SU-DHL-6 (cell line): ENCODE data around the gene MDP1.

Source experiments
- H2AFZ ChIP-seq: fragments of 200-600 bp; sonication (generic); 2 replicates; pipeline ENCODE4 v1.6.1; 2014; ENCODE audit warnings: low read depth, mild to moderate bottlenecking, moderate library complexity, mixed read lengths, antibody characterized with exemption, low read length; ENCODE audit not compliant: severe bottlenecking
- H3F3A ChIP-seq: fragments of 200-600 bp; shearing (Covaris generic); 2 replicates; pipeline ENCODE4 v1.6.0; 2016; ENCODE audit warnings: antibody characterized with exemption, mild to moderate bottlenecking; ENCODE audit not compliant: insufficient read depth
- H3K27ac ChIP-seq: fragments of 200-600 bp; sonication (generic); 2 replicates; pipeline ENCODE4 v1.5.1; 2016; ENCODE audit warnings: low read depth, mild to moderate bottlenecking, low read length, moderate library complexity, mixed read lengths
- H3K27me3 ChIP-seq: fragments of 200-600 bp; sonication (generic), shearing (Covaris generic); 2 replicates; pipeline ENCODE4 v1.6.0; 2014; ENCODE audit warnings: mild to moderate bottlenecking, low read length
- H3K36me3 ChIP-seq: fragments of 200-600 bp; sonication (generic); 2 replicates; pipeline ENCODE4 v1.6.1; 2014; ENCODE audit warnings: mild to moderate bottlenecking, low read length, mixed read lengths
- H3K4me2 ChIP-seq: fragments of 300-600, 200-600 bp; shearing (Covaris generic), sonication (generic); 2 replicates; pipeline ENCODE4 v1.6.0; 2014; ENCODE audit warnings: low read length, low read depth, mild to moderate bottlenecking; ENCODE audit not compliant: poor library complexity, severe bottlenecking
- H3K4me3 ChIP-seq: fragments of 200-600 bp; sonication (generic); 2 replicates; pipeline ENCODE4 v1.5.1; 2014; ENCODE audit warnings: antibody characterized with exemption, low read length, mild to moderate bottlenecking, mixed read lengths; ENCODE audit not compliant: insufficient read depth, poor library complexity, severe bottlenecking
- H3K79me2 ChIP-seq: fragments of 200-600 bp; sonication (generic); 2 replicates; pipeline ENCODE4 v1.6.1; 2014; ENCODE audit warnings: mild to moderate bottlenecking, low read length, moderate library complexity; ENCODE audit not compliant: insufficient read depth
- H3K9ac ChIP-seq: fragments of 200-600 bp; sonication (generic); 2 replicates; pipeline ENCODE4 v1.7.0; 2014; ENCODE audit warnings: mild to moderate bottlenecking, low read length
- H3K9me2 ChIP-seq: fragments of 200-600 bp; sonication (generic); replicated peaks from 2 replicates; pipeline ENCODE4 v1.6.1; 2014; ENCODE audit warnings: low read length; ENCODE audit not compliant: insufficient read depth
- H3K9me3 ChIP-seq: fragments of 200-600 bp; sonication (generic); 2 replicates; pipeline ENCODE4 v1.6.1; 2014; ENCODE audit warnings: low read length, mixed read lengths; ENCODE audit not compliant: insufficient read depth
- H4K20me1 ChIP-seq: fragments of 200-600 bp; sonication (generic); 2 replicates; pipeline ENCODE4 v1.6.1; 2014; ENCODE audit warnings: low read depth, mild to moderate bottlenecking, antibody characterized with exemption, low read length, moderate library complexity, mixed read lengths
- EZH2phosphoT487 ChIP-seq: fragments of 200-600 bp; sonication (generic), shearing (Covaris generic); conservative IDR thresholded peaks from 2 replicates; pipeline ENCODE4 v1.6.1; 2018; ENCODE audit warnings: mild to moderate bottlenecking, antibody characterized with exemption, low read length, moderate library complexity, mixed read lengths
- TF ChIP-seq, protein P1 (sequence below): fragments of 200-600 bp; sonication (generic); IDR thresholded peaks from one replicate; pipeline ENCODE4 v1.5.1; 2017; ENCODE audit warnings: antibody characterized with exemption, mild to moderate bottlenecking, low read length, moderate library complexity; ENCODE audit not compliant: insufficient read depth, poor library complexity, severe bottlenecking

MDP1 gene

GRCh38 chr14:24181371-24182077 lies 34.3 kb downstream of the MDP1 start:
- TF ChIP-seq EZH2phosphoT487 = no peak
- TF ChIP-seq, protein P1, sequence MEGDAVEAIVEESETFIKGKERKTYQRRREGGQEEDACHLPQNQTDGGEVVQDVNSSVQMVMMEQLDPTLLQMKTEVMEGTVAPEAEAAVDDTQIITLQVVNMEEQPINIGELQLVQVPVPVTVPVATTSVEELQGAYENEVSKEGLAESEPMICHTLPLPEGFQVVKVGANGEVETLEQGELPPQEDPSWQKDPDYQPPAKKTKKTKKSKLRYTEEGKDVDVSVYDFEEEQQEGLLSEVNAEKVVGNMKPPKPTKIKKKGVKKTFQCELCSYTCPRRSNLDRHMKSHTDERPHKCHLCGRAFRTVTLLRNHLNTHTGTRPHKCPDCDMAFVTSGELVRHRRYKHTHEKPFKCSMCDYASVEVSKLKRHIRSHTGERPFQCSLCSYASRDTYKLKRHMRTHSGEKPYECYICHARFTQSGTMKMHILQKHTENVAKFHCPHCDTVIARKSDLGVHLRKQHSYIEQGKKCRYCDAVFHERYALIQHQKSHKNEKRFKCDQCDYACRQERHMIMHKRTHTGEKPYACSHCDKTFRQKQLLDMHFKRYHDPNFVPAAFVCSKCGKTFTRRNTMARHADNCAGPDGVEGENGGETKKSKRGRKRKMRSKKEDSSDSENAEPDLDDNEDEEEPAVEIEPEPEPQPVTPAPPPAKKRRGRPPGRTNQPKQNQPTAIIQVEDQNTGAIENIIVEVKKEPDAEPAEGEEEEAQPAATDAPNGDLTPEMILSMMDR = no peak
- Histone ChIP-seq H2AFZ (no peak overlapping the region), H3K9me2 (no peaks in the 10 kb centered on the region), H3K27ac (no peak overlapping the region), H3F3A (no peaks in the 10 kb centered on the region), H3K4me3 (no peak overlapping the region), H4K20me1 (no peaks in the 10 kb centered on the region), H3K27me3 (no peaks in the 10 kb centered on the region), H3K36me3 (no peaks in the 10 kb centered on the region), H3K9ac (no peak overlapping the region), H3K4me2 (no peak overlapping the region), H3K9me3 (no peaks in the 10 kb centered on the region), H3K79me2 (no peaks in the 10 kb centered on the region)

DNA sequence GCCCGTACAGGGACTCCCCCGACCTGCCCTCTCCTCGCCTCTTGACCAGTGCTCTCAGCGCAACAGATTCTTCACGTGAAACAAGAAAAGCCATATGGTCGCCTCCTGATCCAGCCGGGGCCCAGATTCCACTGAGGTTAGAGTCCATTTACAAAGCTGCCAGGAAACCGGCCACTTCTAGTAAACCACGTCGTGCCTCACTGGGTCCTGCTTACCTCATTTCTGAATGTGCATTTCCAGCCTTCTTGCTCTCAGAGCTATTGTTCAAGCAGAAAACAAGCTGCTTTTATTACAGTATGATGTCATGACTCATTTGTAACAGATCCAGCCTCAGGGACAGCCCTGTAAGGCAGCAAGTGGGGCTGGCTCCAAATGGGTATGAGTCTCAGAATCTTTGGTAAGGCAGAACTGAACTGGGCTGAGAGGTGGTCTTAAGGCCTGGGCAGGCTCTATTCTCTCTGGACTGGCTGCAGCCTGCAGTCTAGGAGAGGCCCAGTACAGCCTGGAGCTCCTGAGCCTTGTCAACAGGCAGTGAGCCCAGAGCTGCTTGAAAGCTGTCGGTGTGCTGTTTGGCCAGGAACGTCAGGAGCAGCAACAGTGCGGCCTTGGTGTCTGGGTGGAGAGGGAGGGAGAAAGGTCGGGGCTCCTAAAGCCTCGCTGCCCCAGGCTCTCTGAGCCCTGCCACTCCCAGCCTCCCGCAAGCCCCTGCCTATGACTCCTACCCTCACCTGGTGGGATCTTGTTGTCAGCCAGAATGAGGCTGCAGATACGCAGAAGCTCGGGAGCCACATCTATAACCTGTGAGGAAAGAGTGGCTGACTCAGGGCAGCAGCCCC lies 35.7 kb downstream of the MDP1 start:
- Histone ChIP-seq H3K27ac (no peak overlapping the region), H3K9me3 (no peaks in the 10 kb centered on the region), H4K20me1 (no peaks in the 10 kb centered on the region), H3K79me2 (no peaks in the 10 kb centered on the region), H3K4me2 (no peak overlapping the region), H3K4me3 (no peak overlapping the region), H2AFZ (no peak overlapping the region), H3K9me2 (no peaks in the 10 kb centered on the region), H3K9ac (no peak overlapping the region), H3F3A (no peaks in the 10 kb centered on the region), H3K36me3 (no peaks in the 10 kb centered on the region), H3K27me3 (no peaks in the 10 kb centered on the region)
- TF ChIP-seq EZH2phosphoT487 = no peak
- TF ChIP-seq, protein P1 = no peak

DNA sequence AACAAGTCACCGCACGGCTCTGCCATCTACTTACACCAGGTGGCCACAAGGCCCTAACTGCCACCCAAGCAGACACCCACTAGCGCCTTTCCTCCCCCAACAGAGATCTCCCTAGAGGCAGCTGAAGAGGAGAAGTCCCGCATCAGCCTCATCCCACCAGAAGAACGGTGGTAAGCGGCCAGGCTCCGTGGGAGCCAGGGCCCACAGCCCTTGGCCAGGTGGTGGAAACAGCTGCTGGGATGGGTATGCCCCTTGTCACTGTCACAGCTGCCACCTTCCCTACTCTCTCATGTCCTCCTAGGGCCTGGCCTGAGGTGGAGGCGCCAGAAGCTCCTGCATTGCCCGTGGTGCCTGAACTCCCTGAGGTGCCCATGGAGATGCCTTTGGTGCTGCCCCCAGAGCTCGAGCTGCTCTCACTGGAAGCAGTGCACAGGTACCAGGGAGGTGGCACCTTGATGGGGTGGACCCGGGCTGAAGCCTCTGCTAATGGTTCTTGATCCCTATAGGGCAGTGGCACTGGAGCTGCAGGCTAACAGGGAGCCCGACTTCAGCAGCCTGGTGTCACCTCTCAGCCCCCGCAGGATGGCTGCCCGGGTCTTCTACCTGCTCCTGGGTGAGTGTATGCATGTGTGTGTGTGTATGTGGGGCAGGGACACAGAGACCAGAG lies 36.4 kb downstream of the MDP1 start:
- H3F3A ChIP-seq = no peaks in the 10 kb centered on the region
- H2AFZ ChIP-seq = no peak overlapping the region
- H3K27ac ChIP-seq = no peak overlapping the region
- H3K79me2 ChIP-seq = no peaks in the 10 kb centered on the region
- no peaks in the 10 kb centered on the region for H3K9me2 ChIP-seq
- H3K4me3 ChIP-seq = no peak overlapping the region
- no peak overlapping the region for H3K4me2 ChIP-seq
- H3K9ac ChIP-seq = no peak overlapping the region
- no peaks in the 10 kb centered on the region for H3K27me3 ChIP-seq
- no peaks in the 10 kb centered on the region for H3K9me3 ChIP-seq
- H4K20me1 ChIP-seq = no peaks in the 10 kb centered on the region
- TF ChIP-seq EZH2phosphoT487 = no peak
- H3K36me3 ChIP-seq = no peaks in the 10 kb centered on the region
